Activated CD8-positive, alpha-beta memory T cell treated with anti-CD3 and anti-CD28 coated beads for 36 hours (primary cell): Measurements from ENCODE around the gene TICRR. TPM values are rescaled to one million over a fixed set of nuclear protein-coding genes. Genes with fewer than 3 reads are reported as not detected.
"Not testable (repeated sequence)": the region's sequence is repeated elsewhere in the genome, so short reads cannot be mapped to it uniquely, and the experiment has no call there.

Experiments used
- CTCF ChIA-PET: fragments of 350-600 bp; sonication (Branson Sonifier 250); formaldehyde crosslinking; loops from one replicate; lab custom pipeline; 2021; ENCODE audit warnings: antibody characterized with exemption; lab: Charles Lee
- POLR2A ChIA-PET: fragments of 350-600 bp; sonication (Branson Sonifier 250); formaldehyde crosslinking; loops from one replicate; lab custom pipeline; 2021; ENCODE audit warnings: antibody characterized with exemption; lab: Charles Lee
- total RNA-seq, 2 experiments: library from RNA; stranded (reverse); gene quantifications; one replicate each; pipeline ENCODE4 v1.2.3, GENCODE V29; 2021

Gene TICRR
- 10 to 100 TPM; 18.3 to 18.7 TPM for total RNA-seq

DNA sequence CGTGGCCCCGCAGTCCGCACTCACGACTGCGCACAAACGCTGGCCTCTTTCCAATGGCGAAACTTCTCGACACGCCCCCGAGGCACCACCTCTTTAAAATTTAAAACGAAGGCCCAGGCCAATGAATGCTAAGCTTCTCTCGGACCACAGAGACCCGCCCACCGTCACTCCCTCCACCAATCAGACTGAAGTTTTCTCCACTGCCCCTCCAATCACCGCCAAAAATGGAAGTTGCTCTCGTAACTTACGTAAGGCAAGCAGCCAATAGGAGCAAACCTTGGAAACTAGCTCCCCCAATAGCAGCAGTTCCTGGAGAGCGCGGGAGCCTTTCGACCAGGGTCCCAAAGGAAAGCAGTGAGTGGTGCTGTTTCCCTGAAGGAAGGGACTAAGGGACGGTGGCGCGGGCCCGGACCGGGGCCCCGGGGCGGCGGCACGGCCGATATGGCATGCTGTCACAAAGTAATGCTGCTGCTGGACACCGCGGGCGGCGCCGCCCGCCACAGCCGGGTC lies at the start of gene TICRR:
Gene TICRR (plus strand): TSS at position 324 of the 510 bp plus-strand sequence. CDS start 118 bp downstream, at position 442.
- ChIA-PET CTCF (interaction anchor here (1.2 kb wide), 1 partner anchor 216 kb away, joined by 4 read pairs; no protein-coding TSS in a partner anchor), POLR2A (interaction anchor here (0.6 to 0.7 kb wide), 3 partner anchors 18 to 870 kb away, joined by 3 to 7 read pairs (median 5); partner anchors contain the start of gene ABHD2)

- ChIA-PET CTCF (no interaction called here), POLR2A (no interaction called here)
Observed at GRCh38 chr15:89526181-89526580, 49.1 kb upstream of the TICRR start.

DNA sequence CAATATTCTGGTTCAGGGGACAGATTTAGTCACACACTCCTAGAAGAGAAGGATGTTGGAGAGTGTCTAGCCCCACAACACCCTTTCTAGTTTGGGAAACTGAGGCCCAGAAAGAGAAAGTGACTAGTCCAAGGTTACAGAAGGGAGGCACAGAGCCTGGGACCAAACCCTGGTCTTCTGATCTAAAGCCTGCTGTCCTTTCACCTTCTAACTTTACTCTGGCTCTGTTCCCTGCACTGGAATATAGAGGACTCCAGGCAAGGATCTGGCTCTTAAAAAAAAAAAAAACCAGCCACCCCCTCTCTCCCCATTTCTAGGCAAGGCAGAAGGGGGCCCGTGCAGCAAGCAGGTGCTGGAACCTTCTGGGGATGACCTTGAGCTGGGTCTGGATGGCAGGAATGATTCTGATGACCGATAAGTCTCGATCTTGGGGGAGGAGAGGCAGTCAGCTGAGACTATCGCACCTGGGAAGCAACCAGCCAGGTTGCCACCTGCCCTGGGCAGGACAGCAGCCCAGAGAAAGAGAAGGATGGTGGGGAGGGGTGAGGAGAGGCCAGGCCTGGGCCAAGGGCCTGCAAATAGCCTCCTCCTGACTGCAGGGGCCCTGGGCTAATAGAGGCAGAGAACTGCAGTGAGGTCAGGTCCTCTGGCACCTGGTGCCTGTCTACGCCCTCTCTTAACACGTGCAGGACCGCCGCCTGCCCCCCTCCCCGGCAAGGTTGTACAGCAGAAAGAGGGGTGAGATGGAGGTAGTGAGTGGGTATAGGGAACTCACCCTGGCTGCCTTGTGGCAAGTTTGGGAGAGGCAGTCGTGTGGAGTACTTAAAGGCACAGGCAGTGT lies 48.4 kb upstream of the TICRR start:
- CTCF ChIA-PET, result no interaction called here
- POLR2A ChIA-PET, result no interaction called here

DNA sequence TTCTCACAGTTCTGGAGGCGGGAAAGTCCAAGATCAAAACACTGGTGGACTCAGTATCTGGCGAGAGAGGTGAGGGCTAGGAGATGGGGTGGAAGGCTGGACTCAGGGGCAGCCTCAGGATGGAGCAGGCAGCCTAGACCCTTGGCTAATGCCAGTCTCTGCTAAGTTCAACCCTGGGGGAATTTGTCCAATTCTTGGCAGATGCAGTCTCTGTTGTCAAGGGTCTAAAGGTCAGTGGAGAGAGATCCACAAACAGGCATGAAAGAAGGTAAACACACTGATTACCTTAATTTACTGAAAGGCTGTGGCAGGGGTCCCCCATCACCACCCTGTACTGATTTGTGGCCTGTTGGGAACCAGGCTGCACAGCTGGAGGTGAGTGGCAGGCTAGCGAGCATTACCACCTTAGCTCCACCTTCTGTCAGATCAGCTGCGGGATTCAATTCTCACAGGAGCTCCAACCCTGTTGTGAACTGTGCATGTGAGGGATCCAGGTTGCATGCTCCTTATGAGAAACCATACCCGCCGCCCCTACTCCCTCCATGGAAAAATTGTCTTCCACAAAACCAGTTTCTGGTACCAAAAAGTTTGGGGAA lies 46.4 kb upstream of the TICRR start:
- ChIA-PET CTCF (no interaction called here), POLR2A (no interaction called here)

DNA sequence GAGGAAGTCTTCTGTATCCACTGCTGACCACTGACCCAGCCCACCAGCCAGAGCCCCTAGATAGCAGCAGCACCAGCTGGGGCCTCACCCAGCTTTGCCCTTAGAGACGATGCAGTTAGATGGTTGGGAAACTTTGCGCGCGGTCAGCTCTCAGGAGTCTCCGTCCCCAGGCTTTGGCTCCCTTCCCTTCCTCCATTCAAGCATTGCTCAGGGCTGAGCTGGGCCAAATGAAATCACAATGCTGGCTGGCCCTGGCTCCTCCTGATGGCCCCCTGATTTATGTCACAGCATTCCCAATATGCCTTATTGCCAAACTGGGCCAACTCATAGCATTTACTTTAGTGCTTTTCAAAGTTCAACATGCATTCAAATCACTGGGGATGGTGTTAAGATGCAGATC lies 44.3 kb upstream of the TICRR start:
- POLR2A ChIA-PET, result no interaction called here
- CTCF ChIA-PET, result no interaction called here

DNA sequence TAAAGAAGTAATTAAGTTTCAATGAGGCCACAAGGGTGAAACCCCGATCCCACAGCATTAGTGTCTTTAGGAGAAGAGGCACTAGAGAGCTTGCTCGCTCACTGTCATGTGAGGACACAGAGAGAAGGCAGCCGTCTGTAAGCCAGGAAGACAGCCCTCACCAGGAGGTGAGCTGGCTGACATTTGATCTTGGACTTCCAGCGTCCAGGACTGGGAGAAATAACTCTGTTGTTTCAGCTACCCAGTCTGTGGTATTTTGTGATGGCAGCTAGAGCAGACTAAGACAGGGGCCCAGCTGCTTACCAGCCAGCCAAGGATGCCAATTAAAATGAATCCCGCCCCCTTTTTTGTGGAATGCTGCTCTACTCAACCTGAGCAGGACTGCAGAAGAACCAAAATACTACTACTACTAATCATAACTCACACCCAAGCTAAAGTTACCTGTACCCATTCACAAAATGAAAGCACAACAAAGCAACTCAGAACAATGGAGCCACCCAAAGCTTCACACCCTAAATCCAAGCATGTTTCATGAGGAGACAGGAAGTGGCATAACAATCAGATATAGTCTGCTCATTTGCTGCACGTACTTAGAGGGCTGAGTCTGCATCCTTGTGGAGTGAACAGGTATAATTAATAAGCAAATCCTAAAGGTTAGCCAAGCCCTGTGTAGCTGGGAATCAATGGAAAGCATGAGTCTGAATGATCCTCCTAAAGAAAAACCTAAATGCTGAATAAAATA lies 43.3 kb upstream of the TICRR start:
- ChIA-PET POLR2A (interaction anchor here (0.6 kb wide), 1 partner anchor 163 kb away, joined by 9 read pairs; no protein-coding TSS in a partner anchor), CTCF (no interaction called here)

GRCh38 chr15:89533861-89534544 lies 41.3 kb upstream of the TICRR start:
- ChIA-PET CTCF (no interaction called here), POLR2A (no interaction called here)

- ChIA-PET CTCF (no interaction called here), POLR2A (no interaction called here)
Observed at GRCh38 chr15:89539027-89539426, 36.2 kb upstream of the TICRR start.

DNA sequence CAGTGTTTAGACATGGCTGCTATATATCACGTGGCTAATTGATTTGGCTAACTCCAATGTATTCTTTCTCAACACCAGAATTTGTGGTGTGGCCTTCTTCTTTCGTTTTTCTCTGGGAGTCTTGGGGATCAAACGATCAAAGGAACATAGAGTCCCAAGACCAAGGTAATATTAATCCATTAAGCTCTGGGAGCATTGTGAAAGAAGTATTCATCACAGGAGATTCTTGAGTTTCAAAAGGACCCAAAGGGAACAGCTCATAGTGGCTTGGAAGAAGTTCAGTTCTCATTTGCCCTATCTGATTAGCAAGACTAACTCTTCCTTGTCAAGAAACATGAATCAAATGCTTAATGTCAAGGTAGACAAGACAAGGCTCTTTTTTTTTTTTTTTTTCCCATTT lies 32.9 kb upstream of the TICRR start:
- ChIA-PET POLR2A (no interaction called here), CTCF (no interaction called here)

DNA sequence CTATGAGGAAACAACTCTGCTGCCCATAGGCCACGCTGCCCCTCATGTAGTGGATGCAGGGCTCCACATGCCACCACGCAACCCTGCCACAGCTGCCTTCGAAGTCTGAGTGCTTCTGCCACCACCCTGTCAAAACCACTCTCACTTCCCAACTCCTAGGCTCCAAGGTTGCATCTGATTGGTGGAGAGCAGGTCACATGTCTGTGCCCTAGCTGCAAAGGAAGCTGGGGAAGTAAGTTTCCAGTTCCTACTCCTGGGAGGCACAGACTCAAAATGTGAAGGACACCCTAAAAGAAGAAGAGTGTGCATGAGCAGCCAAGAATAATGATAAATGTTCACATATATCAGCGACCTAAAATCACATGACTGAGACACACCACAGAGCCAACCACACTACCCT lies 31.9 kb upstream of the TICRR start:
- ChIA-PET POLR2A (no interaction called here), CTCF (no interaction called here)

- POLR2A ChIA-PET, CTCF ChIA-PET: not testable (repeated sequence)
Observed at GRCh38 chr15:89549138-89549537, 26.1 kb upstream of the TICRR start.

DNA sequence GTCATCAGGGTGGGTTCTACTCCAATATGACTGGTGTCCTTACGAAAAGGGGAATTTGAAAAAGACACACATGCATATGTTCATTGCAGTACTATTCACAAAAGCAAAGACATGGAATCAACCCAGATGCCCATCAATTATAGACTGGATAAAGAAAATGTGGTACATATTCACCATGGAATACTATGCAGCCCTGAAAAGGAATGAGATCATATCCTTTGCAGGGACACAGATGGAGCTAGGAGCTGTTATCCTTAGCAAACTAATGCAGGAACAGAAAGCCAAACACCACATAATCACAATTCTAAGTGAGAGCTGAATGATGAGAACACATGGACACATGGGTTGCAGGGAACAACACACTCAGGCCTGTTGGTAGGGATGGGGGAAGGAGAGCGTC lies 24.8 kb upstream of the TICRR start:
- ChIA-PET POLR2A (no interaction called here), CTCF (no interaction called here)

- POLR2A ChIA-PET, result no interaction called here
- CTCF ChIA-PET, result no interaction called here
Observed at GRCh38 chr15:89551550-89551949, 23.7 kb upstream of the TICRR start.

DNA sequence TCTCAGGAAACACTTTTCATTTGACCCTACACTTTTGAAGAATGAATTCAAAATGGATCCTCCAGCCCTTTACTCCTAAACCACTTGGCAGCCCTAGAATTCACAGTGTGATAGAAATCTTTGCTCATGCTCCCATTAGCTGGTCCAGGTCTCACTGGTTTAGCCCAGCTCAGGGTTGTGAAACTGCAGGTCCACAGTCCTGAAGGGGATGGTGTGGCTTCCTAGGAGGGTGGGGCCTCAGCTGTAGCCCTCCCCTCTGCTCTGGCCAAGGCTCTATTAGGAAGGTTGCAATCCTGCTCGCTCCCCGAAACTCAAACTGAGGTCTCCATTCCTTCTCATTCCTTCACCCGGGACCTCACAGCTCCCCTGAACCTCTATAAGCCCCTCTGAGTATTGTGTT lies 21.6 kb upstream of the TICRR start:
- CTCF ChIA-PET, result no interaction called here
- POLR2A ChIA-PET, result no interaction called here

GRCh38 chr15:89554247-89554646 lies 21.0 kb upstream of the TICRR start:
- ChIA-PET CTCF (no interaction called here), POLR2A (no interaction called here)

- CTCF ChIA-PET, result interaction anchor here (1.3 kb wide), 1 partner anchor 114 kb away, joined by 4 read pairs; no protein-coding TSS in a partner anchor
Observed at GRCh38 chr15:89555768-89556167, 19.5 kb upstream of the TICRR start.

GRCh38 chr15:89556413-89557262 lies 18.6 kb upstream of the TICRR start:
- CTCF ChIA-PET, result no interaction called here
- POLR2A ChIA-PET, result no interaction called here

More at GRCh38 chr15:89555768-89556167, 19.5 kb upstream of the TICRR start:
- POLR2A ChIA-PET, result no interaction called here

DNA sequence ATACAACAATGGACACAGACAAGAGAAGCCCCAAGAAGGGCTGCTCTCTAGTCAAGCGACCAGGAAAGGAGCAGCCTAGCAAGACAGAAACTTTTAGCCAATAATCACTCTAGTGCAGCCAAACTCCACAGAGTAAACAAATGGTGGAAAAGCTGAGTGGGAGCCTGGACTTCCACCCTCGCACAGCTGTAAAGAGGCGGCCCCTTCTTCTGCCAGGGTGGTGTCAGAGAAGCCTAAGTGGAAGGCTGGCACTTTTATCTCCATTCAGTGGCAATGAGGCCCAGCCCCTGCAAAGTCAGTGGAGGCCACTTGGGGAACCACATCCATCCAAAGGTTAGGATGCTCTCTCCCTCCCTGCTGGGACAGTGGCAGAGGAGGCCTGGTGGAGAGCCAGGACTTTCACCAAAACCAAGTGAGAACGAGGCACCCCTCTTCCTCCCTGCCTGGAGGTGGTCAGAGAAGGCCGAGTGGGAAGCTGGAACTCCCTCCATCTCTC lies 15.5 kb upstream of the TICRR start:
- CTCF ChIA-PET, result no interaction called here
- POLR2A ChIA-PET, result no interaction called here
